HS-5 (cell line): ENCODE data around the gene OR52H1.
A peak's percentile ranks its signal among the peaks of the same experiment; 100 is the strongest.
"Not testable (repeated sequence)": the region's sequence is repeated elsewhere in the genome, so short reads cannot be mapped to it uniquely, and the experiment has no call there.

Source experiments
- DNase-seq: peaks from one replicate; pipeline ENCODE4 v3.0.0-alpha.2; 2012; ENCODE audit warnings: low read depth

OR52H1 gene

DNA sequence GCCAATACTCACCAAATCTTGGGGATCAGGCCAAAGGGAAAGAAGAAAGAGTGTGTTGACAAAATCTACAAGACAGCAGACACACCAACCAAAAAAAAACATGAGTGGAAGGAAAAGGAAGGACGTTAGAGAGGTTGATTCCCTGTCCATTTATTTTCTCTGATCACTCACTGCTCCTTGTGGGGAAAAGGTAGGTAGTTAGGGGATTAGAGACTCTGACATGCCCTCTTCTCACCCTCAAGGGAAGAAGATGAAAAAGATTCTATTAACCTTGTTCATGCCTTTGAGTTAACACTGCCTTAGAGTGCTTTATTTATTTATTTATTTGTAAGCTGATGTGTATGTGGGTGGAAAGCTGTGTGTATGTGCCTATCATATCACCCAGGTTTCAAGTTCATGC lies at the start of gene OR52H1:
OR52H1 (minus strand) TSS at position 101 of the 400 bp plus-strand sequence. CDS start 3,035 bp downstream, outside the sequence.
- no peak for DNase-seq

DNA sequence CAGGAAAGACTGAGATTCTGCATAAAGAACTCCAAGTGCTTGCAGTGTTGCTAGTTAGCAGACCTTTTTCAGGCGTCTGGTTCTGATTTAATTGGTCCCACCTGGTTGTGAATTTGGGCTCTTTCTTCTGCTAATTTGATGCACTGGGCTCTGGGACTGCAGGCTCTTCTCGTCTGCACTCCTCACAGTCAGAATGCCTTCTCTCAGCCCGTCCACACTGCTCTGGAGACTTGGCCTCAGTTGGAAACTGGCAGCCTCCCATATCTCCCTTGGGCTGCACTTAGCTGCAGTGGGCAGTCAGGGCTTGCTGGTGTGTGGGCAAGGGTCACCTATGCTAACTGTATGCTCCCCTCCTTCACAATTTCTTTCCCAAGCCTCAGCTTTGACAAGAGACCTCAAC lies 49.6 kb upstream of the OR52H1 start:
- DNase-seq, result no peak

DNA sequence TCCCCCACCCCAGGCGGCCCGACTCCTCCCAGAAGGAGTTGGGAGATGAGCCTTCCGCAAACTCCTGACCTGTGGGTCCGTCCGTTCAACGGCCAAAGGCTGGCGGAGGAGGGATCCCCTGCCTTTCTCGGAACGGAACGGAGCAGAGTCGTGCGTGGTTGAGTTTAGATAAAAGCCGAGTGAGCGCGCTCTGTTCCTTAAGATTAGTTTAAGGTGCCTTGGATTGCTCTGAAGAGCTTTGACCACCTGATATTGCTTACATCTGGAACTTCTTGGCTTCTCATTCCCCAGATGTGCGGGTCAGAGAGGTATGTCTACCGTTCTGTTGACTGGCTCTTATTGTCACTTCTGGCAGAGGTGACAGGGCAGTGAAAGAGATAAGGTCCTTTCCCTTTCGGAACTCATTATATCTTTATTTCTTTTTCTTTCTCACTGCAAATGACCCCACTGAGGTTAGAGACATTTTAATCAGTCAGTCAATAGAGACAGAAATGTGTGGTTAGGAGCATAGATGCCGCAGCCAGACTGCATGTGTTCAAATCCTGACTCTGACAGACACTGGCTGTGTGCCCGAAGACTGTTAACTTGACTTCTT lies 48.4 kb upstream of the OR52H1 start, which contains the start of gene TRIM6:
TRIM6 (plus strand) TSS at position 31 of the 595 bp plus-strand sequence; CDS start at position 292, 261 bp downstream.
- DNase-seq, result no peak

DNA sequence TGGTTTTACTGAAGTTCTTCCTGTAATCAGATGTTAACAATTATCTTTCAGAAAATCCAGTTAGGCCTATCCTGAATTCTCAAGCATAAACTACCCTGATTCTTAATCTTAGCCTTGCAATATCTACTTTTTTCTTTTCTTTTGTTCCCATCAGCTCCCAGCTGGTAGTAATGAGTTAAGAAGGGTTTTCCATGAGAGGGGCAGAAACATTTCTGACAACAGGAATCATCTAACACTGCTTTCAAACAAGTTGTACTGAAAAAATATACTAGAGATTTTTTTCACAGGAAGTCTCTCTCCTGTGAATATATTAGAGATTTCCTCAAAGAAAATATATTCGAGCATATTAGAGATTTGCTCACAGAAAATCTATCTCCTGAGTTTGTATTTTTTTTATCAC lies 44.8 kb upstream of the OR52H1 start:
- DNase-seq, result no peak

- no peak for DNase-seq
Observed at GRCh38 chr11:5592615-5593014, 44.3 kb upstream of the OR52H1 start.

DNA sequence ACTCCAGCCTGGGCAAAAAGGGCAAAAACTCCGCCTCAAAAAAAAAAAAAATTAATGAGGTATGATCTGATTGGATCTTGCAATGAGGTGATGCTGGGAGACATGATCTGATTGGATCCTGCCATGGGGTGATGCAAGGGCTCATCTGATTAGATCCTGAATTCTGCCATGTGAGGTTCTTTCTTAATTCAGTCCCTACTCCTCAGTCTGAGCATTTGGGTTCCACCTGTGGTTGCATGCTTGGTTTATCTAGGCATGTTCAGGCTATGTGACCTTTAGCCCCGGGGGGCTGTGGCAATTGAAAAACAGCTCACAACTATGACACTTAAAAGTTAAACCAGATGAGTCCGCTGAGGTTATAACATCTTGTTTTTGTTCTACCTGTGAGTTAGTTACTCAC lies 43.3 kb upstream of the OR52H1 start:
- DNase-seq, result no peak

DNA sequence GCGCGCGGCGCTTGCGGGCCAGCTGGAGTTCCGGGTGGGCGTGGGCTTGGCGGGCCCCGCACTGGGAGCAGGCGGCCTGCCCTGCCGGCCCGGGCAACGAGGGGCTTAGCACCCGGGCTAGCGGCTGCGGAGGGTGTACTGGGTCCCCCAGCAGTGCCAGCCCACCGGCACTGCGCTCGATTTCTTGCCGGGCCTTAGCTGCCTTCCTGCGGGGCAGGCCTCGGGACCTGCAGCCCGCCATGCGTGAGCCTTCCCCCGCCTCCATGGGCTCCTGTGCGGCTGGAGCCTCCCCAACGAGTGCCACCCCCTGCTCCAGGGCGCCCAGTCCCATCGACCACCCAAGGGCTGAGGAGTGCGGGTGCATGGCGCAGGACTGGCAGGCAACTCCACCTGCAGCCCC lies 41.6 kb upstream of the OR52H1 start:
- DNase-seq, result not testable (repeated sequence)

GRCh38 chr11:5584458-5584857 lies 36.1 kb upstream of the OR52H1 start:
- DNase-seq, result not testable (repeated sequence)

DNA sequence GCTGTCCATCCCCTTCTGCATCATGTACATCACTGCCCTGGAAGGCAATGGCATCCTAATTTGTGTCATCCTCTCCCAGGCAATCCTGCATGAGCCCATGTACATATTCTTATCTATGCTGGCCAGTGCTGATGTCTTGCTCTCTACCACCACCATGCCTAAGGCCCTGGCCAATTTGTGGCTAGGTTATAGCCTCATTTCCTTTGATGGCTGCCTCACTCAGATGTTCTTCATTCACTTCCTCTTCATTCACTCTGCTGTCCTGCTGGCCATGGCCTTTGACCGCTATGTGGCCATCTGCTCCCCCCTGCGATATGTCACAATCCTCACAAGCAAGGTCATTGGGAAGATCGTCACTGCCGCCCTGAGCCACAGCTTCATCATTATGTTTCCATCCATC lies 32.7 kb upstream of the OR52H1 start:
- no peak for DNase-seq

DNA sequence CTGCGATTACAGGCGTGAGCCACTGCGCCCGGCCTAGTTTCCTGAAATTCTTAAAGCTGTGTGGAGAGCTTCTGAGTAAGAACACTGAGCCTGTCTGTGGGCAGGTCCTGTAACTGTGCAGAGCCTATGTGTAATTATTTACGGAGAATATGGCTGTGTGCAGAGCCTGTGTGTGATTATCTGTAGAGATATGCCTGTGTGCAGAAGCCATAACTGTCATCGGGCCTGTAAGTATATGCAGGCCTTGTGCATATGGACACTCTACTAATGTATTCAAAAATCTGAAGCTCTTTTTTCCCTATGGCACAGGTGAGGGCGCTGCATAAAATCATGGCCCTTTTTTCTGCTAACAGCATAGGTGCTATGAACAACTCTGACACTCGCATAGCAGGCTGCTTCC lies 32.2 kb upstream of the OR52H1 start, which contains the start of gene OR52B6:
OR52B6 (plus strand) TSS at position 301 of the 400 bp plus-strand sequence; CDS start at position 301, 0 bp downstream.
- no peak for DNase-seq

GRCh38 chr11:5577101-5577500 lies 28.8 kb upstream of the OR52H1 start:
- DNase-seq, result no peak

GRCh38 chr11:5575152-5575551 lies 26.8 kb upstream of the OR52H1 start:
- no peak for DNase-seq

GRCh38 chr11:5574654-5575053 lies 26.3 kb upstream of the OR52H1 start:
- DNase-seq, result no peak

- peak; percentile 18 for DNase-seq
Observed at GRCh38 chr11:5564259-5565019, 16.1 kb upstream of the OR52H1 start.

- DNase-seq, result no peak
Observed at GRCh38 chr11:5557751-5558150, 9.4 kb upstream of the OR52H1 start.

DNA sequence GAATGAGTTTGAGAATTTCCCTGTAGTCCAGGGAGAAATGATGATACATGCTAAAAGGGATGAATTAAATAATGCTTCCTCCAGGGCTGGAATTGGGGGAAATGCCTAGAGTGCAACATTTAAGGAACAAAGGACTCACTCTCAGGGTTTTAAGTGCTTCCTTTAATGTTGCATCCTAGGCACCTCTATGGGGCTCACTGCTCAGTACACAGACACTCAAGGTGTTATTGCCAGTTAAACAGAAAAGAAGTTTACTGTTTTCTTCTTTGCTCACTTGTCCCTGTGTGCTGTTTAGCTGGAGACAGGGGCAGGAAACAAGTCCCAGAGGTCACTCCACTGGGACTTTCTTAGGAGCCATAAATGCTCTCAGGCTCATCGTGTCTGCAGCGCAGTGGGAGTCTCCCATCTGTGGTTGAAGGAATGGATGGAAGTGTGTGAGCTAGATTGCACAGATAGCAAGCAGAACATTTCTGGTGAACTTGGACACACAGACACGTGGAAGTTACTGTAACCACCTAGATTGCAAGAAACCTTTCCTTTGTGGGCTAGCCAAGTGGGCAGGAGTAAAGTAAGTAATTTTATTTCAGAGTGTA lies 8.4 kb upstream of the OR52H1 start:
- DNase-seq, result no peak

- DNase-seq, result no peak
Observed at GRCh38 chr11:5553343-5553742, 5.0 kb upstream of the OR52H1 start.

DNA sequence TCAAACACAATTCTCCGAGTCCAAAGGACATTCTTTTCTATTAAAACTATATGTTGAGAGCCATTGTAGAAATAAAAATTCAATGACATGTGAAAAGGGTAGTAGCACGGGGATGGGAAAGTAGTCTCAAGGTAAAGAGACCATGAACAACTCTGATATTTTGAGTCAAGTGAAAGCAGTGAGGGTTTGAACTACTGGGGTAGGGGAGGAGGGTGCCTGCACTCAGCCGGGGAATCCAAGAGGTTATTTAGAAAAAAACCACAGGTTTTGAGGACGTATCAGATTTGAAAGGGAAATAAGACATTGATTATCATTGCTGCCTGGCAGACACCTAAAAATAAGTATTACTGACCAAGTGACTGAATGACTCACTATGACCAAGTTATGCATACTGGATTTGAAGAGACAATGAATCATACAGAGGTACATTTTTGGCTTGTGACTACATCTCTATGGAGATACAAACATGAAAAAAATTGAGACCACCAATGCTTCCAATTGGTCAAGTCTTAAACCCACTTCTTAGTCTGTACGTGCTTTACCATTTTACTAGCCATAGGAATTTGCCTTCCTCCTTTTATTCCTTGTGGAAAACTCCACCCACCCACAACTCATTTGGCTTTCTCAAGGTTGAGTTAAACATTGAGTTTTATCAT lies 2.2 kb upstream of the OR52H1 start:
- DNase-seq, result peak; percentile 91

GRCh38 chr11:5547982-5548381 lies 358 bp downstream of the OR52H1 start:
- DNase-seq, result no peak

DNA sequence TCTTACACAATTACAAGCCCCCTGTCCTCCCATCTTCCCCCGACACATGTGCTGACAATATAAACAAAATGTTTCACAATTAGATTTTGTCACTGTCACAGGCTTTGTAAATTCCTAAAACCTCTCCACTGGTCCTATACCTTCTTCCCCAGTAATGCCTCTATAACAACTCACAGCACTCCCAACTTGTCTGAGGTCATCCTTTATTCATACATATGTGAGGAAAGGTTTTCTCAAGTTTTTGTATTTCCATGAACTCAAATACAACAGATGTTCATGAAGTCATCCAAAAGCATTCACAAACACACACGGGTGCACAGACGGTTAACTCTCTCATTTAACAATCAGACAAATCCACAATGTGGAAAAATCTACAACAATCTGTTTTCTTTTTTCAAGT lies 1.9 kb downstream of the OR52H1 start:
- no peak for DNase-seq

DNA sequence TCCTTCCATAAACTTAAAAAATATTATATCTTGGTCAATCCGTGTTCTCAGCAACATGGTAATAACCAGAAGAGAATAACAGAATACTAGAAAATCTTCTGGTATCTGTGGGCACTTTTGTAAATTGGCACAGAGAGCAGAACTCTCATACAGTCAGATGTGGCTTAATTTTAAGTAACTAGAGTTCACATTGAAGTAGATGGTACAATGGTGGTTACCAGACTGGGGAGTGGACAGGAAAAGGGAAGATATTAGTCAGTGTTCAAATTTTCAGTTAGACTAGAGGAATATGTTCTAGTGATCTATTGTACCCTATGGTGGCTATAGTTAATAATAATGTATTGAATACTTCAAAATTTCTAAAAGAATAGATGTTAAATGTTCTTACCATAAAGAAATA lies 6.9 kb downstream of the OR52H1 start:
- no peak for DNase-seq

GRCh38 chr11:5536482-5536881 lies 11.9 kb downstream of the OR52H1 start:
- DNase-seq, result peak; percentile 3

GRCh38 chr11:5534046-5534445 lies 14.3 kb downstream of the OR52H1 start:
- DNase-seq, result no peak
